Fibroblast of skin of right biceps (primary cell): Measurements from ENCODE around the gene PPP3CA.

Source experiments
- DNase-seq: peaks from one replicate; pipeline ENCODE4 v3.0.0-alpha.2; 2013

The PPP3CA gene

GRCh38 chr4:100984901-100985300 is 362.4 kb downstream of the PPP3CA start:
- DNase-seq, result peak; percentile 86

- peak; percentile 46 for DNase-seq
Observed at GRCh38 chr4:100983426-100983825, 363.9 kb downstream of the PPP3CA start.

- DNase-seq, result no peak
Observed at GRCh38 chr4:100982345-100982744, 365.0 kb downstream of the PPP3CA start.

GRCh38 chr4:100981447-100982204 is 365.7 kb downstream of the PPP3CA start:
- DNase-seq, result peak; percentile 38

- DNase-seq, result no peak
Observed at GRCh38 chr4:100979736-100980135, 367.6 kb downstream of the PPP3CA start.

GRCh38 chr4:100977746-100978397 is 369.5 kb downstream of the PPP3CA start:
- no peak for DNase-seq

- no peak for DNase-seq
Observed at GRCh38 chr4:100977274-100977673, 370.1 kb downstream of the PPP3CA start.
